Mucosa of gallbladder (tissue), 1 donor: ENCODE measurements around the gene OR2T11. TPM values are rescaled to one million over a fixed set of nuclear protein-coding genes. Genes with fewer than 3 reads are reported as not detected.
A peak's percentile ranks its signal among the peaks of the same experiment; 100 is the strongest.
"Not testable (repeated sequence)": the region's sequence is repeated elsewhere in the genome, so short reads cannot be mapped to it uniquely, and the experiment has no call there.

Experiments used
- DNase-seq: peaks from one replicate; pipeline ENCODE4 v3.0.0-alpha.2; 2020; ENCODE audit warnings: low spot score
- total RNA-seq: library from RNA; stranded (reverse); gene quantifications from one replicate; pipeline ENCODE4 v1.2.1, GENCODE V29; 2021
- donor health status: DM: no; HTN: no; CAD: no.

The OR2T11 gene
- total RNA-seq, 1 donor from 2014 or later, result not detected

DNA sequence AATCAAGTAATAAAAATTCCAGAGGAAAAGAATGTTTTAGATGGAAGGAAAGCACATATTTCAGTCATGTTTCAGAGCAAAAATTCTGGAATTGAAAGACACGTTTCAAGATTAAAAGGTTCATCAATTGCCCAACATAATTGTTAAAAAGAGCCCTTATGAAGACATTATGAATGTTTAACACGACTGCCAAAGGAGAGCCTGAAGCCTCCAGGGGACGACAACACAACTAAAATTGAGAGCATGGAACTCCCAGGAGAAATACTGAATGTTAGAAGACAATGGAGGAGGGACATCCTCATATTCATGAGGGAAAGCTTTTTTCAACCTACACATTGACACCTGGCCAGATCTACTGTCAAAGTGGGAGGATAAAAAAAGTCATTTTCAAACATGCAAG, 16.0 kb downstream of the OR2T11 start:
- DNase-seq, result peak; percentile 62

DNA sequence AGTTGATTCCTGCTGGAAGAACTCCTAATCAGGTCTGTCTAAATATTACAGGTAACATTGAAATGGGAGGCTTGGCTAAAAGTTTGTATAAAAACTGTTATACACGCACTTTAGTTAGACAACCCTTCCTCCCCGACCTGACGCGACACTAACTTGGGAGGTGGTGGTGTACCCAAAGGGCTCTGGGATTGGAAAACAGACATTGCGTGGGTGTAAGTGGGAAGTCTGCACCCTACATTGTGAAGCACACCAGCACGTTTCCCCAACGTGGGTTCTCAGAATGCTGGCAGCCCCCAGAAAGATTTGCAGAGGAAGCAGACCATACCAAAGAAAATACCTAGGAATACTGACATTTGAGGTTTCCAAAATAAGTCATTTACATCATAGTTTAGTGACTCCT, 16.8 kb downstream of the OR2T11 start:
- no peak for DNase-seq

DNA sequence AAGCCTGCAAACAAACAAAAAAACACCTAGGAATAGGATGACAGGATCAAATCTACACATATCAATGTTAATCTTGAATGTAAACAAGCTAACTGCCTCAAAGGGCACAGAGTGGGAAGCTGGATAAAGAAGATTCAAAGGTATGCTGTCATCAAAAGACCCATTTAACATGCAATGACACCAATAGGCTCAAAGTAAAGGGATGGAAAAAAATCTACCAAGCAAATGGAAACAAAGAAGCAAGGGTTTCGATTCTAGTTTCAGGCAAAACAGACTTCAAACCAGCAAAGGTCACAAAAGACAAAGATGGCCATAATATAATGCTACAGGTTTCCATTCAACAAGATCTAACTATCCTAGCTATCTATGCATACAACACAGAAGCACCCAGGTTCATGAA, 21.1 kb downstream of the OR2T11 start:
- DNase-seq, result no peak

DNA sequence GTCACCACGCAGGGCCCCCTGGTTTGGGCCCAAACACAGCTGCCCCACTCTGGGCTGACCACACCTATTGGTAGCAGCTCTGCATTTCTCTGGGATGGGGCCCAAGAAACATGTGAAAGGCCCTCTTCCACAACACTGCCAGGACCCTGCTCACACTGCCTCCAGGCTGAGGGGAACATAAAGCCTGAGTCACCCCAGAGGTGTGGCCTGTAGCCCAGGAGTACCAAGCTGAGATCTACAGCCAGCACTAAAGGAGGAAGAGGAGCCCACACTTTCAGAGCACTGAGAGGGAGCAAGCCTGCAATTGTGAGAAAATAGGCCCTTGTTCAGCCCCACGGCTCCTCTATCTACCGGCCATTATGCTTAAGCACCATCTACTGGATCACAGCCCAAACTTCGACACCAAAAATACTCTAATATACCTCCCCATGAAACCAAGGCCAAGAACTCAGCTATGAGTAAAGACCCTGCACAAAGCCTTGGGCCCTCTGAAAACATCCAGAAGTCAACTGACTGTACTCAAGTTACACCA, 22.9 kb downstream of the OR2T11 start:
- DNase-seq, result no peak

DNA sequence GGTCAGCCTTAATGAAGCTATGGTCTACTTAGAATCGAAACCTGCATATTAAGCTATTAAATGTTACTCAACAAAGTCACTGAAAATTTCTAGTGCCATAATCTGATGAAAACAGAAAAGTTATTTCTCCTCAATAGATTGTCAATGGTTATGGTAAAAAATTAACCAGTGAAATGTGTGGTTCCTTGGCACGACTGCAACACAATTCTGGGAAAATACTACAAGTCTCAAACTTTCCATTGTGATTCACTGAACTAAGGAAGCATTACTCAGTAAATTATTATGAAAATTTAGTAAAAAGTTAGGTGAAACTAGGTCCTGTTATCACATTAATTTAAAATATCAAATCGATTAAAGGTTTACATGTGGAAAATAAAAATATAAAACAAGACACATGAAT, 24.6 kb downstream of the OR2T11 start:
- no peak for DNase-seq

DNA sequence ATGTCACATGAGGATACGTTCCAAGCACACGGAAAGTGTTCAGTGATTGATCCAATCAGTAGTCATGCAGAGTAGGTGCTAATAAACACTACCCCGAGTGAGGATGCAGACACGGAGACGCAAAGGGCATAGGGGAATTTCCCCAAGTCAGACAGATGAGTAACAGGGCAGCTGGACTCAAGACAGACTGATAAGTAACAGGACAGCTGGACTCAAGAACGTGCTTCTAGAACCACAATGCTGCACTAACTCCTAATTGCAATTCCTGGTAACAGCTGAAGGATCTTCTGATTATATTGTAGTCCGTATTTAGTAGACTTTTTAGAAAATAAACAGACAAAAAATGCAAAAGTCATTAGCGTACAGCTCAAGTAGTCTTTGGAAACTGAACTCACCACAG, 35.5 kb downstream of the OR2T11 start:
- no peak for DNase-seq

DNA sequence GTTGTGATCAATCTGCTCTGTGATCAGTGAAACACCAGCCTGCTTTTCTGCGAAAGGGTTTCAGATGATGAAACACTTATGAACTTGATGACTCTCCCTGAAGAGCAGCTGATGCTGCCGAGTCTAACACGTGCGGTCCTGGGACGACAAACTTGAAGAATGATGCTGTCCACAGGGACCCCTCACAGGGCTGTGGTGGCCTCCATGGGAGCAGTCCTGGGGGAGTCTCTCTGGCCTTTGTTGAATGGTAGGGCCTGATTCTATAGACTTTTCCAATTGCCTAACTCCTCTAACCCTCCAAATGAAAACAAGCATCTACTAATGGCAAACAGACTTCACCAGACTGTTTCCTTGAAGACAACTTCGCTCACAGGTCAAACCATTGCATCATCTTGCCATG, 37.3 kb downstream of the OR2T11 start, which contains the start of gene OR2T10:
TSS of gene OR2T10 (minus strand) at position 112 of the 400 bp plus-strand sequence. CDS start 3,932 bp downstream, outside the sequence.
- DNase-seq, result no peak

DNA sequence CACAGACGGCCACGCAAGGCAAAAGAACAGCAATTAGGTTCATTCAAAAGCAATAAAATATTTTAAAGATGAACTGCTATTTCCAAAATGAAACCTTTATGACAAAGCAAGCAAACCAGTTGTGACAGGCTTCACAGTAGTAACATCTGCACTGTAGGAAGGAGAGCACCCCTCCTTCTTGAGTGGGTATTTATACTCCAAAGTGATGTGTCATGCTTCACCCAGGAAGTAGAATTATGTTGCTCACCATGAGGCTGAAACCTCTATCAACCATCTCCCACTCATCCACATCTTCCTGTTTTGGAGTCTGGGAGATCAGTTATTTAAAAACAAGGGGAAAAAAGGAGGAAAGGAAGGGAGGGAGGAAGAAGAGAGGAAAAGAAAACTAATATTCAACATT, 38.3 kb downstream of the OR2T11 start:
- DNase-seq, result no peak

DNA sequence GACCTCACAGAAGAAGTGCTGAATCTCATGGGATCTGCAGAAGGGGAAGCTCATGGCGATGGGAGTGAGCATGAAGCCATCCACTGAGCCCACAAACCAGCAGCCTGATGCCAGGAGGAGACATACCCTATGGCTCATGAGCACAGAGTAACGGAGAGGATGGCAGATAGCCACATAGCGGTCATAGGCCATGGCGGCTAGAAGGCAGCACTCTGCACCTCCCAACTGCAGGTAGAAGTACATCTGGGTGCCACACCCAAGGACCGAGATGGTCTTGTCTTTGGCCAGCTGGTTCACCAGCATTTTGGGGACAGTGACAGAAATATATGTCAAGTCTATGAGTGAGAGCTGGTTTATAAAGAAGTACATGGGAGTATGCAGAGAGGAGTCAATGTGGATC, 41.7 kb downstream of the OR2T11 start:
- DNase-seq, result no peak

DNA sequence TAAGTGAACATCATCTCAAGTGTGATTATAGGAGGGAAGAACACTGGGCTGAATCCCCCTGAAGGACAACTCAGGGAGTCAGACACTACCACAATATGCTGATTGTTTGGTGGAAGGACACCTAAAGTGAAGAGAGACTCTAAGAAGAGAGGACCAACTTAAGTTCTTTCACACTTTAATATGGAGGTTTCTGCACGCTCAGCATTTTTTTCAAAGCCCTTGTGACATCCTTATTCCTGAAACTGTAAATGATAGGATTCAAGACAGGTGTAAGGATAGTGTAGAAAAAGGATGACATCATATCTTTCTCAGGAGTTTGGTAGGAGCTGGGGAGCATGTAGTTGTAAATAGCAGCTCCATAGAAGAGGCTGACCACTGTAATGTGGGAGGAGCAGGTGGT, 42.2 kb downstream of the OR2T11 start:
- DNase-seq, result no peak

DNA sequence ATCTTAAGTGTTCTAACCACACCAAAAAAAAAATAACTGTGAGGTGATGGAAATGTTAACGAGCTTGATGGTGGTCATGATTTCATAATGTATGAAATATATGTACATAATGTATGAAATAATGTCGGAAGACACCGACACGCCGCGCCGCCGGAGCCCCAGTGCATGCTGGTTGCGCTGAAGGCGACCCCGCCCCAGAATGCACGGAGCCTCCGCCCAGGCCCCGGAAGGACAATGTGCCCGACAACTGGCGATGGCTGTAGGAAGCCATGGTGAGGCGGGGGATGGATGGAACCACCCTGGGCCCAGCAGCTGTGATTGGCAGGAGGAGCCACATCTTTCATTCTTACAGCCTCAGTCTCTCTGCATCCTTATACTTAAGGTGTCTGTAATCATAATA, 44.8 kb downstream of the OR2T11 start:
- DNase-seq, result no peak

DNA sequence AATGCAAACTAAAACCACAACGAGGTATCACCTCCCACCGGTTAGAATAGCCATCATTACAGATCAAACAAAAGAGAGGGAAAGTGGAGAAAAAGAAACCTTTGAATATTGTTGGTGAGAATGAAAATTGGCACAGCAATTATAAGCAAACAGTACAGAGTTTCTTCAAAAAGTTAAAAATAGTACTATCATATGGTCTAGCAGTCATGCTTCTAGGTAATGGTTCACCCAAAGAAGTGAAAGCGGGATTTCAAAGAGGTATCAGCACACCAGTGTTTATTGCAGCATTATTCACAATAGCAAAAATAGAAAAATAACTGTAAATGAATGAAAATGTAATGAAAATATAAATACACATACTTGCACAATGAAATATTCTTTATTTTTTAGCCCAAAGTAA, 45.6 kb downstream of the OR2T11 start:
- DNase-seq, result no peak

DNA sequence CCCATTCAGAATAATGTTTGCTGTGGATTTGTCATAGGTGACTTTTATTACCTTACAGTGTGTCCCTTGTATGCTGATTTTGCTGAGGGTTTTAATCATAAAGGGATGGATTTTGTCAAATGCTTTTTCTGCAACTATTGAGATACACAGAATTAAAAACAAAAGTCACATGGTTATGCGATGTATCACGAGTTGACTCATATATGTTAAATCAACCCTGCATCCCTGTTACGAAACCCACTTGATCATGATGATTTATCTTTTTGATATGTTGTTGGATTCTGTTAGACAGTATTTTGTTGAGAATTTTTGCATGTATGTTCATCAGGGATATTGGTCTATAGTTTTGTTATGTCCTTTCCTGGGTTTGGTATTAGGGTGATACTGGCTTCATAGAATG, 49.6 kb downstream of the OR2T11 start:
- no peak for DNase-seq

DNA sequence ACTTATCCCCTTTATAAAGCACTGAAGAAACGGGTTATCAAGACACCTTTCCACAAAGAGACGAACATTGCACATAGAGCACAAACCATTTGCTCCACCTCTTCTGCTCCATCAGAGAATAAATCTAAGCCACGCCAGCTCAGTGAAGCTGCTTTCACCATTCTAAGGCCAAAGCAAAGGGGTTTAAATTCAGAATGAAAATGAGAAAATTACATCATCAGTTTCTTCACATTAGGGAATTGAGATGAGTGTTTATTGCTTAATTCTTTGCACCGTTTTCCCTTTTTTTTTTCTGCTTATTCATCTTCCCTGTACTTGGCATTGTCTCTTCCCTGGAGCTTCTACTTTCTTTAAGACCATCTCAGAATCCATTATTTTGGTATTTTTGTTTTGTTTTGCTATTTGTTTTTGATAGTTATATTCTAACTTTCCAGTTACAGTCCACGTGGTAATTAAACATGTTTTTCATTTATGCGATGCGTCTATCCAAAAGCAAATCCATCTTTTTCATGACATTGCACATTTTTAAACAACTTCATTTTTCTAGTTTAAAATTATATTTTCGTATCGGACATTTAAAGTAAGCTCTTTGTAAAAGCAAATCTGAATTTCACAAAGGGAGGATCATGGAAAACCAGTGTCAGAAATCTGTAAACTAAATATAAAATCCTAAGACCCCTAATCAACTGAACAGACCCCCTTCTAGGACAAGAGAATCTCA, 58.5 kb downstream of the OR2T11 start:
- no peak for DNase-seq

DNA sequence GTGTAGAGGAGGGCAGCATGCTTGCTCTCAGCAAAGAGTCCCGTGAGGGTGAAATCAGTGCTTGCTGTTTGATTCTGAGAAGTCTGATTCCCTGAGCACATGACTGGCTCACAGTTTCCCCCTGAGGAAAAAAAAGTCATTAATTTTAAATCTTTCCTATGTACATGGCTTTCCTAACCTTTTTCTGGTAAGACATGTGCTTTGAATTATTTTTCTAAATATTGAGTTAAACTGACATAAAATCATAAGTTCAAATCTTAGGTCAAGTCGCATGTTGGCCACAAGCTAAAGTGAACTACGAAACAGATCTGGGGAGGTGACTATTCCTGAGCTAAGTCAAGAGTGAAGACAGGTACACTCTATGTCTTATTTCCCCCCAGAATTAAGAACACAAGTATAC, 60.2 kb downstream of the OR2T11 start, which contains the start of gene OR2T34:
TSS of gene OR2T34 (minus strand) at position 101 of the 400 bp plus-strand sequence. CDS start at position 101, 0 bp downstream.
- DNase-seq, result not testable (repeated sequence)

DNA sequence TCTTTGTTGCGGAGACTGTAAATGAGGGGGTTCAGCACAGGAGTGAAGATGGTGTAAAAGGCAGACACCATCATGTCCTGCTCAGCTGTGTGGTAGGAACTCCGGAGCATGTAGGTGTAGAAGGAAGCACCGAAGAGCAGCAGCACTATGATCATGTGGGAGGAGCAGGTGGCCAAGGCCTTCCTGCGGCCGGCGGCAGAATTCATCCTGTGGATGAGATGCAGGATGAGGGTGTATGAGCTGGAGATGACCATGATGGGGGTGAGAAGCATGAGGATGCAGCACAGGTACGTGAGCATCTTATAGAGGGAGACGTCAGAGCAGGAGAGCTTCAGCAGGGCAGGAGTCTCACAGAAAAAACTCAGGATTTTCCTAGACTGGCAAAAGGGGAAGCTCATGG, 61.0 kb downstream of the OR2T11 start:
- DNase-seq, result not testable (repeated sequence)

Other genes starting within 250 kb of the OR2T11 start
- not detected for gene OR2T1, start 232.0 kb downstream of the OR2T11 start, total RNA-seq
- not detected for gene OR2T2, start 189.5 kb downstream of the OR2T11 start, total RNA-seq
- not detected for gene OR2T3, start 161.7 kb downstream of the OR2T11 start, total RNA-seq
- not detected for gene OR2T5, start 146.5 kb downstream of the OR2T11 start, total RNA-seq
- gene OR2G6, start 127.0 kb downstream of the OR2T11 start, total RNA-seq, result not detected
- not detected for gene OR2T29, start 72.3 kb downstream of the OR2T11 start, total RNA-seq
- gene OR2T34, start 60.3 kb downstream of the OR2T11 start, total RNA-seq, result not detected
- gene OR2T10, start 37.4 kb downstream of the OR2T11 start, total RNA-seq, result not detected
- gene OR2T35, start 10.2 kb upstream of the OR2T11 start, total RNA-seq, result not detected
- gene OR2T27, start 20.4 kb upstream of the OR2T11 start, total RNA-seq, result not detected
- gene OR14I1, start 67.7 kb upstream of the OR2T11 start, total RNA-seq, result not detected
- gene LYPD8, start 120.7 kb upstream of the OR2T11 start, total RNA-seq, result not detected
- 40.0 TPM for gene SH3BP5L, start 190.8 kb upstream of the OR2T11 start, total RNA-seq
- gene ZNF672, start 203.1 kb upstream of the OR2T11 start, total RNA-seq, result 41.6 TPM
- gene ZNF692, start 224.0 kb upstream of the OR2T11 start, total RNA-seq, result 62.7 TPM